Mammary epithelial cell (primary cell): ENCODE results near the gene SMAP1.

Experiments
- CTCF ChIP-seq, 2 donors: IDR thresholded peaks in 1 of 2; conservative IDR thresholded peaks in 1 of 2; 2 replicates each; pipeline ENCODE4 v1.5.1; 2011 to 2012; ENCODE audit warnings: inconsistent platforms in 2 of 2, low read length in 2 of 2, mild to moderate bottlenecking in 2 of 2, control low read depth in 1 of 2, low read depth in 1 of 2; ENCODE audit not compliant: insufficient read depth in 1 of 2; ENCODE audit errors: extremely low read depth in 1 of 2
- EZH2 ChIP-seq: IDR thresholded peaks from 2 replicates; pipeline ENCODE4 v1.6.1; 2012; ENCODE audit warnings: low read length, inconsistent platforms, borderline replicate concordance

- no peak for TF ChIP-seq CTCF (conservative IDR thresholded peaks at IDR 0.05 in 1 of 2, IDR thresholded peaks at IDR 0.05 in 1 of 2; ENCODE audit: extremely low read depth in 1 of 2, insufficient read depth in 1 of 2, low read depth in 1 of 2, low read length in 2 of 2)
- TF ChIP-seq EZH2: no peak
Observed at GRCh38 chr6:70673054-70673453, 5.4 kb downstream of the SMAP1 start.
